GM12892 (cell line): ENCODE measurements around the gene OR2T4.

ENCODE experiments used
- POLR2A ChIP-seq: IDR thresholded peaks from 2 replicates; pipeline ENCODE4 v1.6.1; 2011; ENCODE audit warnings: low read depth, low read length, control low read depth
- POLR2AphosphoS5 ChIP-seq: IDR thresholded peaks from 2 replicates; pipeline ENCODE4 v1.6.1; 2011; ENCODE audit warnings: low read depth, low read length, control low read depth
- TAF1 ChIP-seq: IDR thresholded peaks from 2 replicates; pipeline ENCODE4 v1.6.1; 2011; ENCODE audit warnings: low read depth, mild to moderate bottlenecking, control low read depth, low read length, borderline replicate concordance

DNA sequence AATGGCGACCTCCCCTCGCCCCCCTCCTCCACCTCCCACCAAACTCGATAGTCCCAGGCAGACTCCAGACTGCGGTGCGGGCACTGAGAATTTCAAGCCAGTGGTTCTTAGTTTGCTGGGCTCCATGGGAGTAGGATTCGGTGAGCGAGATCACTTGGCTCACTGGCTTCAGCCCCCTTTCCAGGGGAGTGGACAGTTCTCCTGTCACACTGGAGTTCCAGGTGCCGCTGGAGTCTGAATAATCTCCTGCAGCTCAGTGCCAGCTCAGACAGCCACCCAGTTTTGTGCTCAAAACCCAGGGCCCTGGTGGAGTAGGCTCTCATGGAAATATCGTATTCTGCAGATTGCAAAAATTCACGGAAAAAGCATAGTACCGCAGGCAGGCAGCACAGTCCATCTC is 44.7 kb upstream of the OR2T4 start:
- no peak for TF ChIP-seq POLR2AphosphoS5
- TF ChIP-seq POLR2A = no peak
- TF ChIP-seq TAF1 = no peak
